Erythroblast (primary cell): ENCODE measurements around the gene MEF2C.

Experiments used
- GATA1 ChIP-seq: IDR thresholded peaks from 2 replicates; pipeline ENCODE4 v1.6.1; 2011; ENCODE audit warnings: low read depth, mild to moderate bottlenecking, control low read depth, low read length, moderate library complexity
- POLR2A ChIP-seq: IDR thresholded peaks from 2 replicates; pipeline ENCODE4 v1.6.1; 2011; ENCODE audit warnings: mild to moderate bottlenecking, low read length

- TF ChIP-seq POLR2A: no peak
- no peak for TF ChIP-seq GATA1
These were observed 197.1 kb downstream of the MEF2C start for GRCh38 chr5:88685591-88686541.
